ENCODE measurements around the gene TMEM167A.

DNA sequence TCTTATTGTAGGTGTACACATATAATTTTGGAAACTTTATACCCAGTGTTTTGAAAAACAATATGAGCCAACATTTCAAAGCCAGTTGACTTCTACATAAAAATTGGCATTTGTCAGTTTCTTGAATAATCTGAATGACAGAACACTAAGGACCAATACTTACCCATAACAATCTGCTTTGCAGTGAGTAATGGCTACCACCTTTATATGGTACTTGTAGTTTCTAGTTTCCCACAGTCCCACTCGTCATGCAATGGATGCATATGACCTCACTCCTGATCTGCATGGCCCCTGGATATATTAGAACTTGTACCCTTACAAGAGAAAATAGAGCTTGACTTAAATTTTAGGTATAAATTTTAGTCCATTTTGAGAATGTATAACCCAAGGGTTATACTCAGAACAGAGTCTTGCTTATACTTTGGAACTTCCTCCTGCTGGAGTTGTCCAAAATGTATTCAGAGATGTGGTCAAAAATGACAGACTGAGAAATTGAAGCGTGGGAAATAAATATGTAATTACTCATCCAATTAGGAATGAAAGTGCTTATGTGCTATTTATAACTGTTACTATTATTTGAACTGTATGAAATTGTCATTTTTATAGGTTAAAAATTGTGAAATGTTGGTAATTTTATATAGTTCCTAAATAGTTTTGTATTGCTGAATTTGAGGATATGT lies 19.6 kb upstream of the TMEM167A start:
- TF ChIP-seq POLR2AphosphoS5 (IDR thresholded peaks at IDR 0.05; ENCODE audit: low read depth, low read length) (no peak), TAF1 (IDR thresholded peaks at IDR 0.05; ENCODE audit: borderline replicate concordance, insufficient read depth, low read length) (no peak), SIN3A (IDR thresholded peaks at IDR 0.05; ENCODE audit: borderline replicate concordance, insufficient read depth, low read length) (no peak), FOXP2 (optimal IDR thresholded peaks at IDR 0.05; ENCODE audit: borderline replicate concordance, extremely low read depth, extremely low read length, insufficient read depth) (no peak)
- TF ChIP-seq, protein P1, sequence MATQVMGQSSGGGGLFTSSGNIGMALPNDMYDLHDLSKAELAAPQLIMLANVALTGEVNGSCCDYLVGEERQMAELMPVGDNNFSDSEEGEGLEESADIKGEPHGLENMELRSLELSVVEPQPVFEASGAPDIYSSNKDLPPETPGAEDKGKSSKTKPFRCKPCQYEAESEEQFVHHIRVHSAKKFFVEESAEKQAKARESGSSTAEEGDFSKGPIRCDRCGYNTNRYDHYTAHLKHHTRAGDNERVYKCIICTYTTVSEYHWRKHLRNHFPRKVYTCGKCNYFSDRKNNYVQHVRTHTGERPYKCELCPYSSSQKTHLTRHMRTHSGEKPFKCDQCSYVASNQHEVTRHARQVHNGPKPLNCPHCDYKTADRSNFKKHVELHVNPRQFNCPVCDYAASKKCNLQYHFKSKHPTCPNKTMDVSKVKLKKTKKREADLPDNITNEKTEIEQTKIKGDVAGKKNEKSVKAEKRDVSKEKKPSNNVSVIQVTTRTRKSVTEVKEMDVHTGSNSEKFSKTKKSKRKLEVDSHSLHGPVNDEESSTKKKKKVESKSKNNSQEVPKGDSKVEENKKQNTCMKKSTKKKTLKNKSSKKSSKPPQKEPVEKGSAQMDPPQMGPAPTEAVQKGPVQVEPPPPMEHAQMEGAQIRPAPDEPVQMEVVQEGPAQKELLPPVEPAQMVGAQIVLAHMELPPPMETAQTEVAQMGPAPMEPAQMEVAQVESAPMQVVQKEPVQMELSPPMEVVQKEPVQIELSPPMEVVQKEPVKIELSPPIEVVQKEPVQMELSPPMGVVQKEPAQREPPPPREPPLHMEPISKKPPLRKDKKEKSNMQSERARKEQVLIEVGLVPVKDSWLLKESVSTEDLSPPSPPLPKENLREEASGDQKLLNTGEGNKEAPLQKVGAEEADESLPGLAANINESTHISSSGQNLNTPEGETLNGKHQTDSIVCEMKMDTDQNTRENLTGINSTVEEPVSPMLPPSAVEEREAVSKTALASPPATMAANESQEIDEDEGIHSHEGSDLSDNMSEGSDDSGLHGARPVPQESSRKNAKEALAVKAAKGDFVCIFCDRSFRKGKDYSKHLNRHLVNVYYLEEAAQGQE (IDR thresholded peaks at IDR 0.05; ENCODE audit: insufficient read depth in 1 of 2, low read depth in 2 of 2, low read length in 2 of 2), result no peak
